ENCODE results near the gene RASAL1. TPM values are rescaled to one million over a fixed set of nuclear protein-coding genes. Genes with fewer than 3 reads are reported as not detected.

Gene RASAL1
- total and polyA plus RNA-seq, 2 experiments from 2014 or later = 2.7 to 8.2 TPM

GRCh38 chr12:113077057-113077858 lies 58.3 kb downstream of the RASAL1 start:
- Mint-ChIP-seq H3K36me3 (ENCODE audit: low read depth) (no peaks in the 10 kb centered on the region), H3K4me3 (peak overlapping the region; percentile 67), H3K4me1 (peaks cover 15% of the 10 kb centered on the region), H3K9me3 (no peaks in the 10 kb centered on the region), H3K27me3 (ENCODE audit: insufficient read depth, low read depth, poor library complexity) (peaks cover 38% of the 10 kb centered on the region), H3K27ac (no peak overlapping the region)
- Histone ChIP-seq H3K4me2 (peak overlapping the region; percentile 82), H3K9me2 (ENCODE audit: insufficient read depth) (no peaks in the 10 kb centered on the region), H3K4me1 (ENCODE audit: insufficient read depth) (no peaks in the 10 kb centered on the region), H3F3A (replicated peaks; ENCODE audit: low read depth) (no peaks in the 10 kb centered on the region), H4K20me1 (replicated peaks; ENCODE audit: insufficient read depth) (0 out of 2 replicates have a peak, but pooled peaks cover 2% of the 10 kb centered on the region), H3K4me3 (peak overlapping the region; percentile 64), H3K27ac (ENCODE audit: low read depth) (no peak overlapping the region), H3K27me3 (ENCODE audit: insufficient read depth) (peaks cover 36% of the 10 kb centered on the region), H3K36me3 (ENCODE audit: insufficient read depth) (no peaks in the 10 kb centered on the region), H2AFZ (peak overlapping the region; percentile 91), H3K79me2 (replicated peaks; ENCODE audit: insufficient read depth) (no peaks in the 10 kb centered on the region)
- ATAC-seq (peak; percentile 62), DNase-seq (ENCODE audit: low spot score) (peak; percentile 48)
- TF ChIP-seq EZH2 (IDR thresholded peaks at IDR 0.05; ENCODE audit: low read depth, unreplicated experiment) (peak; percentile 66), CTCF (conservative IDR thresholded peaks at IDR 0.05; ENCODE audit: low read depth in 2 of 2) (no peak)

GRCh38 chr12:113075137-113075683 lies 60.4 kb downstream of the RASAL1 start:
- H3F3A ChIP-seq (replicated peaks; ENCODE audit: low read depth) = no peaks in the 10 kb centered on the region
- Mint-ChIP-seq H3K9me3 (no peaks in the 10 kb centered on the region), H3K36me3 (ENCODE audit: low read depth) (no peaks in the 10 kb centered on the region), H3K4me3 (no peak overlapping the region), H3K27me3 (ENCODE audit: insufficient read depth, low read depth, poor library complexity) (peaks cover 30% of the 10 kb centered on the region), H3K27ac (no peak overlapping the region), H3K4me1 (peaks cover 23% of the 10 kb centered on the region)
- H3K79me2 ChIP-seq (replicated peaks; ENCODE audit: insufficient read depth) = no peaks in the 10 kb centered on the region
- H3K4me1 ChIP-seq (ENCODE audit: insufficient read depth) = no peaks in the 10 kb centered on the region
- H2AFZ ChIP-seq = no peak overlapping the region
- H3K36me3 ChIP-seq (ENCODE audit: insufficient read depth) = no peaks in the 10 kb centered on the region
- ATAC-seq (no peak), DNase-seq (ENCODE audit: low spot score) (no peak)
- no peaks in the 10 kb centered on the region for H3K9me2 ChIP-seq (ENCODE audit: insufficient read depth)
- H4K20me1 ChIP-seq (replicated peaks; ENCODE audit: insufficient read depth) = 0 out of 2 replicates have a peak, but pooled peaks cover 2% of the 10 kb centered on the region
- peaks cover 36% of the 10 kb centered on the region for H3K27me3 ChIP-seq (ENCODE audit: insufficient read depth)
- H3K4me3 ChIP-seq = no peak overlapping the region
- no peak overlapping the region for H3K4me2 ChIP-seq
- no peak overlapping the region for H3K27ac ChIP-seq (ENCODE audit: low read depth)
- TF ChIP-seq CTCF (conservative IDR thresholded peaks at IDR 0.05; ENCODE audit: low read depth in 2 of 2) = no peak
- TF ChIP-seq STAT1 (IDR thresholded peaks at IDR 0.05; ENCODE audit: unreplicated experiment) = no peak
- no peak for TF ChIP-seq REST (IDR thresholded peaks at IDR 0.05; ENCODE audit: unreplicated experiment)
- no peak for TF ChIP-seq ZNF331 (CRISPR knock-in tag; IDR thresholded peaks at IDR 0.05; ENCODE audit: low read depth)

All from GM23338 (cell line).